IMR-90 (cell line): ENCODE data around the gene COX7A1. TPM values are rescaled to one million over a fixed set of nuclear protein-coding genes. Genes with fewer than 3 reads are reported as not detected.

Experiments used
- ATAC-seq: fragments of 200-7000 bp; cut with Tn5 transposase; 2 replicates; pipeline ENCODE4 v1.9.1; 2020; ENCODE audit warnings: low read depth, mild to moderate bottlenecking, moderate library complexity
- BruUV-seq: library from RNA; stranded (reverse); fragments of 400-500 nt; replicated peaks from 2 replicates; lab custom pipeline; 2021; lab: Mats Ljungman, UMichigan
- CTCF ChIA-PET: fragments of 300-600 bp; formaldehyde crosslinking; extraction: SDS; loops from one replicate; lab custom pipeline; 2021; ENCODE audit warnings: antibody characterized with exemption; lab: Yijun Ruan, JAX
- POLR2A ChIA-PET: fragments of 300-600 bp; sonication (Branson Sonifier 250); formaldehyde crosslinking; loops from one replicate; lab custom pipeline; 2022; ENCODE audit warnings: antibody characterized with exemption; ENCODE audit not compliant: unreplicated experiment; lab: Charles Lee
- DNase-seq: peaks from one replicate; pipeline ENCODE4 v3.0.0; 2013
- H2AFZ ChIP-seq: replicated peaks from 2 replicates; pipeline ENCODE3; 2013; ENCODE audit warnings: low read length, mild to moderate bottlenecking; ENCODE audit not compliant: poor library complexity
- H2AK5ac ChIP-seq: 2 replicates; pipeline ENCODE4 v1.6.1; 2013; ENCODE audit warnings: low read depth, low read length, inconsistent platforms
- H2AK9ac ChIP-seq: replicated peaks from 2 replicates; pipeline ENCODE3; 2013; ENCODE audit warnings: mild to moderate bottlenecking, low read depth, low read length, moderate library complexity; ENCODE audit not compliant: poor library complexity
- H2BK120ac ChIP-seq: 2 replicates; pipeline ENCODE4 v1.6.1; 2013; ENCODE audit warnings: low read depth, low read length, inconsistent platforms
- H2BK15ac ChIP-seq: 3 replicates; pipeline ENCODE4 v1.6.1; 2013; ENCODE audit warnings: low read depth, low read length, inconsistent platforms
- H2BK20ac ChIP-seq: 2 replicates; pipeline ENCODE4 v1.6.1; 2013; ENCODE audit warnings: low read depth, mild to moderate bottlenecking, inconsistent platforms, low read length, moderate library complexity
- H2BK5ac ChIP-seq: 2 replicates; pipeline ENCODE4 v1.6.1; 2013; ENCODE audit warnings: mild to moderate bottlenecking, low read depth, low read length, inconsistent platforms; ENCODE audit not compliant: poor library complexity, severe bottlenecking
- H3K14ac ChIP-seq: replicated peaks from 2 replicates; pipeline ENCODE4 v1.6.1; 2013; ENCODE audit warnings: low read depth, low read length, inconsistent platforms
- H3K18ac ChIP-seq: 2 replicates; pipeline ENCODE4 v1.6.1; 2013; ENCODE audit warnings: low read depth, low read length, control low read depth
- H3K23ac ChIP-seq: 2 replicates; pipeline ENCODE4 v1.6.1; 2013; ENCODE audit warnings: low read depth, low read length, inconsistent platforms
- H3K27ac ChIP-seq: 2 replicates; pipeline ENCODE4 v1.5.1; 2013; ENCODE audit warnings: mild to moderate bottlenecking, control low read depth, low read length; ENCODE audit not compliant: insufficient read depth
- H3K27me3 ChIP-seq: 2 replicates; pipeline ENCODE4 v1.6.1; 2013; ENCODE audit warnings: low read length; ENCODE audit not compliant: control insufficient read depth, insufficient read depth
- H3K36me3 ChIP-seq: 2 replicates; pipeline ENCODE4 v1.6.1; 2013; ENCODE audit warnings: low read length, mixed read lengths; ENCODE audit not compliant: control insufficient read depth, insufficient read depth
- H3K4ac ChIP-seq: 2 replicates; pipeline ENCODE4 v1.6.1; 2013; ENCODE audit warnings: low read depth, low read length, inconsistent platforms
- H3K4me1 ChIP-seq: 2 replicates; pipeline ENCODE4 v1.6.1; 2013; ENCODE audit warnings: low read length, mixed read lengths; ENCODE audit not compliant: control insufficient read depth, insufficient read depth
- H3K4me2 ChIP-seq: 2 replicates; pipeline ENCODE4 v1.6.1; 2013; ENCODE audit warnings: low read depth, mild to moderate bottlenecking, control low read depth, low read length, moderate library complexity
- H3K4me3 ChIP-seq: 2 replicates; pipeline ENCODE4 v1.5.1; 2013; ENCODE audit warnings: low read depth, mild to moderate bottlenecking, control low read depth, low read length, moderate library complexity; ENCODE audit not compliant: insufficient read depth
- H3K56ac ChIP-seq: 2 replicates; pipeline ENCODE4 v1.6.1; 2013; ENCODE audit warnings: low read length, inconsistent platforms; ENCODE audit not compliant: insufficient read depth; ENCODE audit errors: extremely low read depth
- H3K79me1 ChIP-seq, 2 experiments: 2 replicates each; pipeline ENCODE4 v1.6.1; 2013; ENCODE audit warnings: low read length in 2 of 2, inconsistent platforms in 1 of 2, low read depth in 1 of 2
- H3K9ac ChIP-seq: 2 replicates; pipeline ENCODE4 v1.6.1; 2013; ENCODE audit warnings: low read depth, low read length, control low read depth
- H3K9me1 ChIP-seq: 2 replicates; pipeline ENCODE4 v1.6.1; 2013; ENCODE audit warnings: low read length, inconsistent platforms; ENCODE audit not compliant: insufficient read depth
- H3K9me3 ChIP-seq: 2 replicates; pipeline ENCODE4 v1.6.1; 2013; ENCODE audit warnings: low read length; ENCODE audit not compliant: control insufficient read depth, insufficient read depth
- H4K20me1 ChIP-seq: 2 replicates; pipeline ENCODE4 v1.6.1; 2013; ENCODE audit warnings: low read length, inconsistent platforms; ENCODE audit not compliant: insufficient read depth
- H4K5ac ChIP-seq: 2 replicates; pipeline ENCODE4 v1.6.1; 2013; ENCODE audit warnings: mild to moderate bottlenecking, low read depth, low read length, control low read depth
- H4K8ac ChIP-seq, 2 experiments: 2 replicates each; pipeline ENCODE4 v1.6.1; 2013; ENCODE audit warnings: low read depth in 2 of 2, low read length in 2 of 2, control low read depth in 1 of 2, inconsistent platforms in 1 of 2
- H4K91ac ChIP-seq: 2 replicates; pipeline ENCODE4 v1.6.1; 2013; ENCODE audit warnings: low read depth, low read length, inconsistent platforms; ENCODE audit not compliant: insufficient read depth
- BHLHE40 ChIP-seq: fragments of 150-350 bp; IDR thresholded peaks from 2 replicates; pipeline ENCODE4 v1.6.1; 2016; ENCODE audit warnings: mild to moderate bottlenecking, low read depth, low read length
- CEBPB ChIP-seq: IDR thresholded peaks from 2 replicates; pipeline ENCODE4 v1.6.1; 2012; ENCODE audit warnings: low read depth, low read length, improper control_type of control experiment
- CHD1 ChIP-seq: IDR thresholded peaks from 2 replicates; pipeline ENCODE4 v1.6.1; 2012; ENCODE audit warnings: low read depth, low read length, improper control_type of control experiment
- CTCF ChIP-seq: conservative IDR thresholded peaks from 2 replicates; pipeline ENCODE4 v1.5.1; 2012; ENCODE audit warnings: mild to moderate bottlenecking, low read depth, low read length, improper control_type of control experiment
- ELK1 ChIP-seq: fragments of 150-350 bp; IDR thresholded peaks from 2 replicates; pipeline ENCODE4 v1.6.1; 2016; ENCODE audit warnings: low read depth, mild to moderate bottlenecking, low read length, moderate library complexity, borderline replicate concordance
- FOS ChIP-seq: fragments of 150-350 bp; IDR thresholded peaks from 2 replicates; pipeline ENCODE4 v1.6.1; 2016; ENCODE audit warnings: low read depth, low read length
- MAFK ChIP-seq: IDR thresholded peaks from 2 replicates; pipeline ENCODE4 v1.6.1; 2012; ENCODE audit warnings: low read depth, low read length, improper control_type of control experiment
- MAZ ChIP-seq: IDR thresholded peaks from 2 replicates; pipeline ENCODE4 v1.6.1; 2012; ENCODE audit warnings: low read depth, mild to moderate bottlenecking, low read length, improper control_type of control experiment, moderate library complexity, borderline replicate concordance
- MXI1 ChIP-seq: IDR thresholded peaks from 2 replicates; pipeline ENCODE4 v1.6.1; 2012; ENCODE audit warnings: low read depth, mild to moderate bottlenecking, low read length, moderate library complexity, borderline replicate concordance
- NFE2L2 ChIP-seq: fragments of 150-350 bp; IDR thresholded peaks from 2 replicates; pipeline ENCODE4 v1.6.1; 2016; ENCODE audit warnings: low read depth, mild to moderate bottlenecking, low read length
- RAD21 ChIP-seq: IDR thresholded peaks from 2 replicates; pipeline ENCODE4 v1.6.1; 2012; ENCODE audit warnings: low read length, improper control_type of control experiment
- RCOR1 ChIP-seq: IDR thresholded peaks from 2 replicates; pipeline ENCODE4 v1.6.1; 2012; ENCODE audit warnings: mild to moderate bottlenecking, low read length, improper control_type of control experiment; ENCODE audit not compliant: insufficient replicate concordance
- RFX5 ChIP-seq: IDR thresholded peaks from 2 replicates; pipeline ENCODE4 v1.8.0; 2012; ENCODE audit warnings: low read depth, mild to moderate bottlenecking, low read length, moderate library complexity
- SMC3 ChIP-seq: fragments of 150-350 bp; IDR thresholded peaks from 2 replicates; pipeline ENCODE4 v1.6.1; 2016; ENCODE audit warnings: low read depth, mild to moderate bottlenecking, antibody characterized with exemption, low read length, moderate library complexity
- USF2 ChIP-seq: fragments of 150-350 bp; IDR thresholded peaks from 2 replicates; pipeline ENCODE4 v1.6.1; 2017; ENCODE audit warnings: mild to moderate bottlenecking, antibody characterized with exemption, low read length, low read depth
- WGBS, 2 experiments: methylation state at CpG; one replicate each; pipeline versions ENCODE4 v1.1.5 to v1.1.7; 2013; ENCODE audit warnings: missing lambda C conversion rate in 2 of 2; ENCODE audit not compliant: insufficient read length in 1 of 2; ENCODE audit errors: extremely low coverage in 2 of 2; 5-methylcytosine and 5-hydroxymethylcytosine counted together
- dilution Hi-C: fragments of 300-500 bp; cut with HindIII; formaldehyde crosslinking; loops from one replicate; pipeline ENCODE4 v1.14.3; 2018; ENCODE audit warnings: low sequenced_read_pairs; ENCODE audit not compliant: unreplicated experiment
- in situ Hi-C: fragments of 300-500 bp; cut with MboI; formaldehyde crosslinking; loops from 3 replicates; pipeline ENCODE4 v1.14.3; 2019; ENCODE audit warnings: low sequenced_read_pairs, inconsistent platforms, mixed read lengths
- intact Hi-C: fragments of 100-400 bp; cut with micrococcal nuclease; formaldehyde crosslinking; loops from 2 replicates; pipeline ENCODE4 v1.10.0; 2022
- polyA plus RNA-seq, 3 experiments: library from polyadenylated mRNA; depleted of rRNA; stranded (reverse); fragments of >200 nt; gene quantifications; 2 replicates each; pipeline ENCODE4 v1.2.3, GENCODE V29; 2012; ENCODE audit warnings: low replicate concordance in 1 of 3
- total RNA-seq: library from RNA; depleted of rRNA; stranded (reverse); fragments of >200 nt; gene quantifications from 2 replicates; pipeline ENCODE4 v1.2.3, GENCODE V29; 2012

The COX7A1 gene
- total and polyA plus RNA-seq, 2 of the 4 experiments (the other 2 are of a cell fraction) = 0.54 to 6.9 TPM

- Histone ChIP-seq H3K4me3 (no peak overlapping the region), H3K27ac (no peak overlapping the region), H4K5ac (no peak overlapping the region), H3K23ac (no peak overlapping the region), H2AK9ac (peak overlapping the region; percentile 61), H2BK20ac (no peak overlapping the region), H3K9me1 (no peaks in the 10 kb centered on the region), H3K4me2 (no peak overlapping the region), H3K27me3 (no peaks in the 10 kb centered on the region), H3K9me3 (no peaks in the 10 kb centered on the region), H2BK120ac (no peak overlapping the region), H3K4me1 (no peaks in the 10 kb centered on the region), H2AFZ (no peak overlapping the region), H4K8ac (no peak overlapping the region), H4K91ac (no peak overlapping the region), H3K18ac (no peak overlapping the region), H3K79me1 (peaks cover 4 to 36% of the 10 kb centered on the region in 2 experiments), H3K4ac (no peak overlapping the region), H3K56ac (no peak overlapping the region), H2AK5ac (no peak overlapping the region), H4K20me1 (peaks cover 8% of the 10 kb centered on the region; the same call in 1 of the 2 replicates), H3K9ac (no peak overlapping the region), H2BK15ac (no peak overlapping the region), H3K14ac (no peak overlapping the region), H3K36me3 (peaks cover 40% of the 10 kb centered on the region), H2BK5ac (no peak overlapping the region)
- ATAC-seq (no peak), DNase-seq (no peak)
- ChIA-PET POLR2A (no interaction called here), CTCF (no interaction called here)
- 95% methylated on average over 28 of the region's 49 CpGs; no CpG with 5 or more reads in 1 of the 2 experiments for WGBS, 2 experiments
- no TSS peak for BruUV-seq
- in situ Hi-C loops = no loop called here
- intact Hi-C loops = no loop called here
- TF ChIP-seq RCOR1 (no peak), BHLHE40 (no peak), NFE2L2 (no peak), MAFK (no peak), FOS (no peak), MAZ (no peak), RAD21 (no peak), CHD1 (no peak), USF2 (no peak), SMC3 (no peak), RFX5 (no peak), CTCF (no peak), MXI1 (no peak), CEBPB (no peak), ELK1 (no peak)
- dilution Hi-C loops = no loop called here
Measured at GRCh38 chr19:36121486-36122124, 30.6 kb downstream of the COX7A1 start.
